Embryonic facial prominence (tissue), 1 donor: ENCODE results near the gene ARHGAP6.

Source experiments
- DNase-seq: peaks from one replicate; pipeline ENCODE4 v3.0.0-alpha.2; 2016; ENCODE audit errors: extremely low spot score

The ARHGAP6 gene

DNA sequence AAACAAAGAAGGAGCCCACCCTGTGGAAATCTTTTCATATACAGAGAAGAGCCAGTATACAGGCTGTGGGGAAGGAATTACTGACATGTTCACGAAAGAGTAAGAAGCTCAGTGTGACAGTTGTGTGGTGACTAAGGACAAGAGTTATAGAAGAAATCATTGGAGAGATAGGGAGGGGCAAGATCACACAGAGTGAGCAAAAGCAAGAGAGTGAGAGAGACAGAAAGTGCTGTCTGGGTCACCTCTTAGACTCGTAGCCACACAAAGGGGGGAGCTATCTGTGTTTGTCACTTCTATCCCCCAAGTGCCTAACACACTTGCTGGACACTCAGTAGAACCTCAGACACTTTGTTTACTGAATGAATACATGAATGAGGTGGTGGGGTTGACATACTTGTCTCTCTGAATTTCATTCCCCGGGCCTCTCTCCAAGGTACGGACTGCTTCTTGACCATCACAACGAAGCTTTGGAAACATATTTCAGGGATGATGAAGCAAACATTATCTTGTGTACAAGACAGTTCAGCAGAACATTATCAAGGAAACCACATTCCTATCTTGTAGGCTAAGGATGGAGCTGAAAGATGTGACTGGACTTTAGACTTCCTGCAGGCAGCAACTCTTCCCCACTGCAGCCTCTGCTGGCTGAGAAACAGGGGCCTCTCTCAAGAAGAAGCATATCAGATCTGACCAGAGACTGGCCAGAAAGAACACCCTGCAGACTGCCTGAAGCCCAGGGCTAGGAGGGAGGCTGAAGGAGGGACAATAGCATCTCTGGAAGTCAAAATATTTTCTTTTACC lies 204.3 kb downstream of the ARHGAP6 start:
- no peak for DNase-seq

DNA sequence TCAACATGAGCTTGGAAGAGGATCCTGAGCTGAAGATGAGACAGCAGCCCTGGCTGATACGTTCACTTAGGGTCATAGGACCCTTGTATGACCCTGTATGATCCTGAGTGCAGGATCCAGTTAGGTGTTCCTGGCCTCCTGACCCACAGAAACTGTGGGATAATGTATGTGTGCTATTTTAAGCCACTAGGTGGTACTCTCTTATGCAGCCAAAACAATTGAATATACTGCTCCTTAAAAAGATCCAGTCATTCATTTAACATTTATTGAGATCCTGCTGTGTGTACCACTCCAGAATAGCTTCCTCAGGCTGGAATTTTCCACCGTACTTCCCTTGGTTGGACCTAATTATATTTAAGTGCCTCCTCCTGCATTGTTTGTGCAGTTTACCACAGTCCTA lies 205.4 kb downstream of the ARHGAP6 start:
- DNase-seq, result no peak

DNA sequence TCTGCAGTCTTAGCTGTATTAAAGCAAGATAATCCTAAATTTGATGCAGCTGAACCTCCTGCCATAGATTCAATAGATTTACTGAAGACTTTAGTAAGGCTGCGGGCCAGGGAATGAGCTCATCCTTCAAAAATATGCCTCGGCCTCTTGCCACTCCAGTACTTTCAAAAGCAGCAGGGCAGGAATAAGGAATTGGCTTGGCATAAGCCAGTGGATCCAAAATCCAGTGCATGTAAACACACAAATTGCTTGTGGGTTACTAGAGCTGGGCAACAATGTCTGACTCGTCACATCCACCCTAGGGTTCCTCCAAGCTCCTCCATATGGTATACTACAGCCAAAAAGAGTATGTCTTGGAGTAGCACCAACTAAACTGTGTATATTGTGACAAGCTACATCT lies 207.6 kb downstream of the ARHGAP6 start:
- DNase-seq, result no peak

DNA sequence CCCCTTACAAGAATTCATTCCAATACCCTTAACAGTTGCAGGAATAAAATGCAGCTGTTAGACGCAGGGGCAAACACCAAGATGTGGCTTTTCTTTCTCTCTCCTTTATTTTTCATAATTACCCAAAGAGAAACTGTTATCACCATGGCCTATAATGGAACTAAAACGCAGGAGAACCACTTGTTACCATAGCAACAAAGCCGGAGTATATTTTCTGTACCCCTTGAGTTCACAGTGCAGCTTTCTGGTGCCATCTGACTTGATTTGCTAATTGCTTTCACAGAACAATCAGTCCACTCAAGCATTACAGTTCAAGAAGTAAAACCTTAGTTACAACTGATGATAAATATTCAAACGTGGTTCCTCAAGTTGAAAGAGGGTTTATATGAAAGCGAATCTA lies 214.6 kb downstream of the ARHGAP6 start:
- DNase-seq, result no peak

DNA sequence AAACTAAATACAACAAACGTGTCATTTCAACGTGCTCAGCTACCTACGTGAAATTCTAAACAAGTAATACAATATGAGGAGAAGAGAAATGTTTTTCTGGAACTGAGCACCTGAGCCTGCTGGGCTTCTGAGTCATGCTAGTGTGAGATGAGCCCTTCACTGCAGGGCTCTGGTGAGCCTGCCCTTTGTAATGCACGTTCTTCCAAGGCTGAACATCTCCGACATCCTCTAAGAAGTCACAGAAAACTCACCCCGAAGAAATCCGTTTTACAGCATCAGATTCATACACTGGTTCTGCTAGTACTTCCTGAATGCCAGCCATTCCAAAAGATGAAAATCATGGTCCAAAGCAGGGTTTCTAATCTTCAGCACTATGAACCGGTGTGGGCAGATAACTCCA lies 215.4 kb downstream of the ARHGAP6 start:
- no peak for DNase-seq

DNA sequence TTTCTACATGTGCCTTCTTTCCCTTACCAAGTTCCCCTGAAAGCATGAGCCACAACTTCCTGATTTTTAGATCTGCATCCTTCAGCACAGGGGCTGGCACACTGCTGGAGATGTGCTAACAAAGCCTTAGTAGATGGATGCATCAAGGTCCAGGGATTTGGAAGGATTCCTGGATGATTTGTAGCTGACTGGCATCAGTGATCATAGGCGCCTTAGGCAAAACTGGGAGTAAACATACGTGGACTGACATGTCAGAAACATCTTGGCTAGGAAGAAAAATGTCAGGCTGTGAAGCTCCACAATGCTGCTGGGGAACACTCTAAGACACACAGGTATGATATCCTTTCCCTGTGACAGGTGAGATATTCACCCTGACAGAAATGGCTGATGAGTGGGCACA lies 216.1 kb downstream of the ARHGAP6 start:
- DNase-seq, result no peak

DNA sequence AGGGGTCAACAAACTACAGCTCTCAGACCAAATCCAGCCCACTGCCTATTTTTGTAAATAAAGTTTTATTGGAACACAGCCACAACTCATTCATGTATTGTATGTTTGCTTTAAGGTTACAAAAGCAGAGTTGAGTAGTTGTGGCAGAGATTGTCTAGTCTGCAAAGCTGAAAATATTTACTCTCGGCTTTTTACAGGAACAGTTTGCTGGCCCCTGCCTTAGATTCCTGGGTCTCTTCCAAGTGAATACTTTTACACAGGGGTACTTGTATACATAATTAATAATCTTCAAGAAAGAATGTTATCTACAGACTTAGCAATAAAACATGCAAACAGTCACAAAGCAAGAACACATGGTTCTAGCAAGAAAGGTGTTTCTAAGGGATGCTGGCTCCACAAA lies 218.3 kb downstream of the ARHGAP6 start:
- DNase-seq, result no peak

DNA sequence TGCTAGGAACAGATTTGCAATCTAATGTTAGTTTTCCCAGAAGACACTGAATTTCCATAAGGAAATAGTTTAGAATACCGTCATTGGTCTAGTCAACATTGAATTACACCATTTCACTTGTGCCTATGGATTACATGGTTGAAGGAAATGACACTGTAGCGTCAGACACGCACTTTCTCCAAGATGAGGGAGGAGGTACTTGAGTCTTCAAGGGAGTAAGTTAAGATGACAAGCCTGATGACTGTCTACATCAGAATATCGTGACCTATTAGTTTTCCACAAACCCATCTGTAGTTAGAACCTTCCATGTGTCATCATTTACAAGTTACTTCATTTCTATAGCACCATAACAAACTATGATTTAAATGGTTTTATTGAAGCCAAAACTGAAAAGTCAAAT lies 218.8 kb downstream of the ARHGAP6 start:
- no peak for DNase-seq

DNA sequence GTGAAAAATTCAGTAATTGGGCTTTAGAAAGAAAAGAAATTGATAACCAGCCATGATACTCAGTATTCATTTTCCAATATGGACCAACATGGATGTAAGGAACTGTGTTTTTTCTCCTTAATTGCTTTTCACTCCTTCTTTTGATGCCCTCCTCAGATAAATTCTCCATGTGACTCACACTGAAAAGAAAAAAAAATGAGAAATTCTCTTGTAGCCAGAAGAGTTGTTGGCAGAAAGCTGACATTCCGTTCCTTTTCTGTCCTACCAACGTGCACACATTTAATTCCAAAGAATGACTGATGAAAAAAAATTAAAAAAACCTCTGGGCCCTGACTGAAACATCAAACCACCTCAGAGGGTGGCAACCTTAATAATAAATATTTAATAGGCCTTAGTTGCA lies 219.4 kb downstream of the ARHGAP6 start:
- no peak for DNase-seq

DNA sequence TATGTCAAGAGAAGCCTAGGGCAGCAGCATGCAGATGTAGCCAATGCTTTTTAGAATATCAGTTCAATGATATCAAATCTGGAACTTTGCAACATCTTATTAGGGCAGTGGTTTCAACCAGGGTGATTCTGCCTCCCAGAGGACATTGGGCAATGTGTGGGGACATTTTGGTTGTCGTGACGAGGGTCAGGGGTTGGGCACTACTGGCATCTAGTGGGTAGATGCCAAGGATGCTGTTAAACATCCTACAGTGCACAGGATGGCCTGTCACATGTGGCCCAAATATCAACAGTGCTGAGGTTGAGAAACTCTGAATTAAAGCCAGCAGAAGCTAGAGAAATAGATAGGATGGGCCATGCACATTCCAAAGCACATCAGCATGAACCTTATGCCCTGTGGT lies 220.2 kb downstream of the ARHGAP6 start:
- DNase-seq, result no peak

DNA sequence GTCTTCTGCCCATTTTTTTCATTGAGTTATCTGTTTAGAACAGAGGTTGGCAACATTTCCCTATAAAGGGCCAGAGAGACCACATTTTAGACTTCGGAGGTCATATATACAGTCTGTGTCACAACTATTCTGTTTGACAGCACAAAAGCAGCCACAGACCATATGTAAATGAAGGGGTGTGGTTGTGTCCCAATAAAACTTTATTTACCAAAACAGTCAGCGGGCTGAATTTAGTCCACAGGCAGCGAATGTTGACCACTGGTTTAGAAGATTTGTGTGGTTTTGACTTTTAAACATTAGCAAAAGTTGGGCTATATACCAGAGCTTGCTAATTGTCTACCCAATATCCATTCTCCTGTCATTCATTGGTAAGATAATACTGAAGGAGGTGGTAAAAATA lies 221.7 kb downstream of the ARHGAP6 start:
- DNase-seq, result no peak

DNA sequence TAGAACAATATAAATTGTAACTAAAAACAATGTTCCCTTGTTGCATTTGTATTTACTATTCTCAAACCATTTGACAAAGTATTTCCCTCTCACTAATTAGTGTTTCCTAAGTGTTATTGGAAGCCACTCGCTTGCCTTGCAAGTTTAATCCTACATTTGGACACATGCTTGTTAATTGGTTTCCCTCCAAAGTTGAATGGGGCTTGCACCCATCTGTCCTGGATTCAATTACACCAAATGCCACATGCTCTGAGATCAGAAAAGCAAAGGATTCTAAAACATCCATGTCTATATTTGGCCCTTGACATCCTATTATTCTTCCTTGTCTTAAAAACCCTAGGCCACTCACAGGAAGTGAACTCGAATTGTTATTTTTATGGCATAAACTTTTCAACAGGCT lies 225.9 kb downstream of the ARHGAP6 start:
- DNase-seq, result no peak

DNA sequence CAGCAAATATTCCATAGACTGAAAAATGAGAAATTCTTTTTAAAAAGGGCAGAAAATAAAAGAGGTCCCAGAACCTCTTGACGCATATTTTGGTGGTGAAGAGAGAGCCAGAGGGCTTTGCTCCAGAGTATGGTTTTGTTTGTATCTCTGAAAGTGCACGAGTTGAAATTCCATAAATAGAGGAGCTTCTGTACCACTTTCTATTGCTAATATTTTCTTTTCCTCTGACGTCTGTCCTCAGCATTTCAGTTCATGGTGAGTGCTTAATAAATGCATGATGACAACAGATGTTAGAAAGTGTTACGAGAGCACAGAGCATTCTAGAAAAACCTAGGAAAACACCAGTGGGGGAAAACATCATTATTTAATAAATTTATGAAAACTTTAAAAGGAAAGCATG lies 227.0 kb downstream of the ARHGAP6 start:
- no peak for DNase-seq

DNA sequence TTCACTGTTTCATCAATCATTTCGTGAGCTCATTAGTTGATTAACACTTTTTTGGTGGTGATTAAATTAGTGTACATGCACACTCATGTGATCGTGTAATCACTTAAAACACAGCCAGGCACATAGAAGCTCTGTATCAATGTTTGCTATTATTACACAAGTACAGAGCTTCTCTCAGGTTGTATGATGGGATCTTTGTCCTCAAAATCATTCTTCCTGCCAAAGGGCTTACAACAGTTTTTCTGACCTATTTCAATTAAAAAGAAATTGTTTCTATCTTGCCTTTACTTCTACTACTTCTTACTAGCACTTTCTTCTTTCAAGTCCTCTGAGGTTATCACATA lies 227.4 kb downstream of the ARHGAP6 start:
- no peak for DNase-seq

DNA sequence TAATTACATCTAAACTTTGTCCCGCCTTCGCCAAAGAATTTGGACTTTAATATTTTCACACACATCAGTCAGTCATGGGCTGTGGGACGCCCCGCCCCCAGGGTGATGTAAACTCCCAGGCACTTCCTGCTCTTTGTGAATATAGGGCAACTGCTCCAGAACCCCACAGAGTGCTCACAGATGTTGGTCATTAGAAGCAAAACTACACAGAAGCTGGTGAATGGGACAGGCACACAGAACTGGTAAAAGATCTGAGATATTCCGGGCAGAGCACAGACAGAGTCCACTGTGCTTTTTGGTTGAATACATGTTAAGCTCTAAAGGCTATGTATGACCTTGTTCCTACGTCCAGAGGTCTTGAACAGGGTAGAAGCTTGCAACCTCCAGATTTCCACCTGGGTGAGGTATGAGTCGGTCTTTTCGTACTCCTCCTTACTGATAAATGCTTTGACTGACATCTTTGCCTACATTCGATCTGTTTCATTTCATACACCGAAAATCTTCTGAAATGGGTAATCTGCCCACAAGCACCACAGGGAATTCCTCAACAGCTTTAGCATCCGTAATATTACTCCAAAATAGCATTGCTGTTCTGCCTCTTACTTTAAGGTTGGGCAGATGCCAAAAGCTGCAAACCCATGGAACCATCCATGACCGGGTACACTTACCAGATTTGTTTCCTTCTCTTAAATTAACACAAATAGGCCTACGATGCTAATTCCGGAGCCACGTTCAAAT lies 227.9 kb downstream of the ARHGAP6 start:
- DNase-seq, result no peak

DNA sequence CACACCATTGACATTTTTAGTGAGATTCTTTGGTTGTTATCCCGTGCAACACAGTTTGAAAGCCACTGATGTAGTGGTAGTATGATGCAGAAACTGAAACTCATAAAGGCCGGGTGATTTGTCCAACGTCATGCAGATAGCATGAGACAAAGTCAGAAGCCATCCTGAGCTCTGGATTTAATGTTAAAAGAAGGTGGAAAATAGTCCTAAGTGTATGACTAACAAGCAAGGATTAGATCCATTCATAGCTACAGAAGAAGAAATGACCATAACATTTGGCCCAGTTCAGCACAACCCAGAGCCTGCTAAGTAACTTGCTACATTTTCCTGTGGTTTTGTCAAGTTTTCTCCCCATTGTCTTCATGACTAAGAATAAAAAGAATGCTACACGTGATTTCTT lies 230.2 kb downstream of the ARHGAP6 start:
- DNase-seq, result no peak

DNA sequence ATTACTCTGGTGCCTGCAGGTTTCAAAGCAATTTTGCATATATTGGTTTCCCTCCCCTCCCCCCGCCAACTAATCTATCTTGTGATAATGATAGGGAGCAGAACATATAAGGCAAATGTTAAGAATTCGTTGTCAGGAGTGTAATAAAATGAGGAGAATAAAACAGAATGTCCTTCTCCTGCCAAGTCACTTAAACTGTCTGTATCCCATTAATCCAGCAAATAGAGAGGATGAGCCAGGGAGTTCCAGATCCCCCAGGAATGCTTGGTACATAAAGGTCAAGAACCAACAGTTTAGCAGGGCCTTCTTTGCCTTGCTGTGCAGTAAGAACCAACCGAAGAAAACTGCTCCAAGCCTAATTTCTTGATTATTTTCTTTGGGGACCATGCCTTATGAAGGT lies 231.1 kb downstream of the ARHGAP6 start:
- DNase-seq, result no peak

DNA sequence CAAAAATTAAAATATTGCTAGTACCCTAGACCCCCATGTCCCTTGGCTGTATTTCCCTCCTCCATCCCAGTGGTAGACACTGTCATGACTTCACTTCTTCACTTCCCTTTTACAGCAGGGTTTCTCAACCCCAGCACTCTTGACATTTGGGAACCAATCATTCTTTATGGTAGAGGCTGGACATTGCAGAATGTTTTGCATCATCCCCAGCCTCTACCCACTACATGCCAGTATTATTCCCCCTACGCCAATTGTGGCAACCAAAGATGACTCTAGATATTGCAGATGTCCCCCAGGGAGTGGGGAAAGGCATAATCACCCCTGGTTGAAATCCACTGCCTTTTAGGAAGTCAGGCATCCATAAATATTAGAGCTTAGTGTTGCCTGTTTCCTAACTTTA lies 233.9 kb downstream of the ARHGAP6 start:
- DNase-seq, result no peak

DNA sequence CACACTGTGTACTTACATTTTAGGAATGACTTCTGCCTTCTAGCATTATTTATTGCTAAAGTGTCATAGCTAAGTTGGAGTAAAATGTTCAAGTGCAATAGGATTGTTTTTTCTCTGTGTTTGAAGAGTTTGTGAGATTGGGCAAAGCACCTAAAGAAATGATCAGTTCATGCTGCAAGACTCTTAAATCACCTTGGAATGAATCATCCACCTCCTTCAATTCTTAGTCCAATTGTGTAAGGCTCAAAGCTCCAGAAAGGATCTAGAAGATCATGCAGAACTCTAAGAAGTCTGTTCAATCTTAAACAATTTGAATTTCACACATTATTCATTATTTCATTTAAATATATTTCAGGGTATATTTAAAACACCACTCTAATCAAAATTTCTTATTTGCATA lies 235.4 kb downstream of the ARHGAP6 start:
- no peak for DNase-seq

DNA sequence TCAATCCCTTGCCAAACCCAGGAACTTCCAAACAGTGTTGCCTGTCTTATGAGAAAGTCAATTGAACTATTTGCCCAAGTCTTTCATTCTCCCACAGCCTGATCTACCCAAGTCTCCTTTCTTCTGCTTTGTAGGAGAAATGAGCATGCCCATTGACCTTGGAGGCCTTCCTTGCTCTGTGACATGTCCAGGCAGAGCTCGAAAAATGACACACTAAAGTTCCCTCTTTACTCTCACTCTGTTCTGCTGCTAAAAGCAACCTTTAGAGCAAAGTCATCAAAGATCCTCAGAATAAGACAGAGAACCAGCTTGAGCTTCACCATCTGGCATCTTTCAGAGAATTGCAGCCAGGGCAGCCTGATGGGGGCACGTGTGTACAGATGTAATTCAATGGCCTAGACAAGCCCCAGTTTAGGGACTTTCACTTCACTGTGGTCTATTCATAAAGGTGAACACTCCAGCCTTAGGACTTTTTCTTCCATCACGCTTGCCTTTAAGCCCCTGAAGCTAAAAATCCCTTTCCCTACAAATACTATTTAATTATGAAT lies 236.1 kb downstream of the ARHGAP6 start:
- no peak for DNase-seq

DNA sequence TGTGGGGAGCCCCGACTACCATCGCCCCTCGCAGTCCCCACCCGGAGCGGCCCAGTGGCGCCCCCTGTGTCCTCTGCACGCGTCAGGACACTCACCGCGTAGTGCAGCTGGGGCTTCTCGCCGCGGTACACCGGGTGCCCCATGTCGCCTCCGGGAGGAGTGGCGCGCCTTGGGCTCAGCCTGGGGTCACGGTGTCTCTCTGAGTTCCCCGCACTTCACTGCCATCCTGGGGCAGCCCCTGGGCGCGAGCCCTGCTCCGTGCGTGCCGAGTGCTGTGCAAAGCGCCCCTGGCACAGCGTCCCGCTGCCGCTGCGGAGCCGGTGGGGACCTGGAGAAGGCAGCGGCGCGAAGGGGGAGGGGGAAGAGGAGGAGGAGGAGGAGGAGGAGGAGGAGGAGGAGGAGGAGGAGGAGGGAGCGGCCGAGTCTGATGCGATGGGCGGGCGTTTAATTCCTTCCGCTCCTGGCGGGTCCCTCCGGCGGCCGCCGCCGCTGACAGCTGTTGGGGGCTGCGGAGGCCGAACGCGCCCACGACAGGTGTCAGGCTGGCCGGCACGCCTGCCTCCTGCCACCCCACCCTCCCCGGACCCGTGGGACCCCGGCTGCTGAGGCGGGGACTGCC lies 238.2 kb downstream of the ARHGAP6 start:
- DNase-seq, result no peak

DNA sequence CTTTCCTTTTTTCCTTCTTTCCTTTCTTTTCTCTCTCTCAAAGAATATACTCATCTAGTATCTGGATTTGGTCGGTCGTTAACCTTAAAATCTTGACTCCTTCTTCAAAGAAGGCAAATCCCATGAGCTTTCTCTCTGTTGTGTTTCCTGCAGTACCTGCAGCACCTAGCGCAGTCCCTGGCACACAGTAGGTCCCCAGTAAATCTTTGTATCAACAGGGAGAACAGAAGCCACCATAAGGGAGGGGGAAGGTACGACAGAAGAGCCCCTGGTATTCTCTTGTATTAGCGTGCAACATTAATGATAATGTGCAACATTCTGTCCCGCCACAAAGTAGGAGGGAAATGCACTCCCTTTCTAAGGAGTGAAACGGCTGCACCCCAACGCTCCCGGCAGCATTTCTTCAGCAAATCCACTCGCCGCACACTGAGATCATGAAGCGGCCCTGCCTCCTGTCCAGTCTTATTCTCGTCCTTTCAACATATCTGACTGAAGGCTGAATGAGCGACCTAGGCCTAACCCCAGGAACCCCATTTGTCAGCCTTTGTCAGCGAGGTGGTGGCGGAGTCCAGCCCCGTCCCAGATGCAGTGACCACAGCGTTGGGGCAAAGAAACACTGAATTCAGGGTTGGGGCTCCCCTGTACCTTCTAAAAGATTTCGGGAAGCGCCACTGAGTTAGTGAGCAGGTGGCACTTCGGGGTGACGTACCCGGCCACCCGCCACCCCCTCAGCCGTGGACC lies 238.8 kb downstream of the ARHGAP6 start:
- no peak for DNase-seq
